Dedifferentiated amniotic fluid mesenchymal stem cell (primary cell): Measurements from ENCODE around the gene VCX3A.
"Not testable (repeated sequence)": the region's sequence is repeated elsewhere in the genome, so short reads cannot be mapped to it uniquely, and the experiment has no call there.

ENCODE experiments used
- DNase-seq: peaks from one replicate; pipeline ENCODE4 v3.0.0-alpha.2; 2016; ENCODE audit errors: extremely low spot score

VCX3A gene

DNA sequence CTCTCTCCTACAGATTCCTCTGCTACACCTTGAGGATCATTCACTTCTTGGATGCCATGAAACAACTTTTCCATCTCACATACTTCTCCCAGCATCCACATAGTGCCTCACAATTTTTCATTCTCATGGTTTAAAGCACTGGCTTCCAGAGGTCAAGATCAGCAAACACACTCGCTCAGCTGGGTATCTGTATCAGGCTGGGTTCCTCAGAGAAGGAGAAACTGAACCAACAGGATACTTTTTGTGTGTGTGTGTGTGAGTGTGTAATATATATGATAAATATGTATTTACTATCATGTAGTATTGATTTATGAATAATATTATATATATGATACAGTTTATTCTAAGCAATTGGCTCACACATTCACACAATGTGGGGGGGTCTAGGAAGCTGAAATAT lies at the start of gene VCX3A:
Gene VCX3A, minus strand, starts transcription at position 101 of the 400 bp plus-strand sequence. CDS start 621 bp downstream, outside the sequence.
- DNase-seq: not testable (repeated sequence)

DNA sequence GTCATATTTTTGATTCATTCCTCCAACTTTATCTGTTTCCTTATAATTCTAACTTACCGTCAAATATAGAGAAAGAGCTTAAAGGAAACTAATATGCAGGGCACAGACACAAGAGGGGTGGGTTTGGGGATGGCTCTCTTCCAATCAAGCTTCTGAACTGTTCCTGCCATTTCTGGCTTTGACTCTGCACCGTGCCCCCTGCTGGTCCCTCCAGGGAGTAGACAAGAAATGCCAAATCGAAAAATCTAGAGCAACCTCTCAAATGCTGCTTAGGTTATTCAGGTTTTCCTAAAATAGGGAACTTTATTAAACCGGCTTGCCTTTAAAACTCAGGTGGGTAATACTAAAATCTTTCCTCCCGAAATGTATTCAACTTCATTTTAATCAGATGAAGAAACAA lies 39.8 kb upstream of the VCX3A start:
- no peak for DNase-seq

DNA sequence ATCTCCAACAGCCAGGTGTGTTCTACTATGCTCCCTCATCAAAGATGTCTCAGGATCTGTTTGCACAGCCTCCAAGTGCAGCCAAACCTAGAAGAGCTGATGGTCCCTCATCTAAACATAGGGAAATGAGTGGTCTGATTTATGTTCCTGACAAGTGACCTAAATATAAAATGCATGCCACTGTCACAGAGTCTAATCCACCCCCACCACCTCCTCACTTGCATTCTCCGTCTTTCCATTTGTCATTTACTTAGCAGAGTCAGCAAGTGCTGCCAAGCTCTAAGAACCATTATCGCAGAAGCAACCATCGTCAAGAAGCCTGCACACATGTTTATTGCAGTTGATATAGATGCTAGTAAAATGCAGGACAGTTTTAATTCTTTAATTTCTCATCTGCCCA lies 33.1 kb upstream of the VCX3A start:
- no peak for DNase-seq

DNA sequence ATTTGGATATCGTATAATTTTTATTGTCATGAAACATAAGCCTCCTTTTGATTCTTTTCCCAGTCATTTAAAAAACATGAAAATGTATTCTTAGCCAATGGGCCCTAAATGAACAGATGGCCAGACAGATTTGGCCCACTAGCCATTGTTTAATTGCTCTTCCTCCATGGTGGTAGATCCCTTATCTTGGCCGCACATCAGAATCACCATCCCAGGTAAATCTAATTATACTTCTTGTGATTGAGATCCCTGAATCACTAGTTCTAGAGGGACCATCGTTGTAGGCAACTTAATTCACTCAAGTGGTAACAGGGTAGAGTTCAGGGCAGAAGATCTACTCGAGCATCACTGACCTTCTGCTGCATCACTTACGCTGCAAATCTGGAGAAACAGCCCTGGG lies 24.1 kb upstream of the VCX3A start:
- DNase-seq: no peak

DNA sequence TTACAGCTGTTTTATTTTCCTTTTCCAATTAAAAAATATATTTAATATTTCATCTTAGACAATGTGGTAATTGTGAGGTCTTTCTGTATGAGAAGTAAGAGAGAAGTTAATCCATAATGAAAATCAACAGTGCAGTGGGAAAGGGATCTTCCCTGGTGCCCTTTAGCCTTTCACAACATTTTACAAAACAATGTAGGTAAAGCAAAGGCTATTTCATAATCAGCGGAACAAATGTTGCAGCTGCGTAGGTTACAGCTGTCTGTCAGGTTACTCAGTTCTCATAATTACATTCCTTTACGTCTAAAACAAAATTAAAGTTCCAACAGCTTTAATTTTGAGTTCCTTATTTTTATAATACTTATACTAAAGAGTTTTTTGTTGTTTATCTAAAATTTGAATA lies 22.8 kb upstream of the VCX3A start:
- DNase-seq: no peak

DNA sequence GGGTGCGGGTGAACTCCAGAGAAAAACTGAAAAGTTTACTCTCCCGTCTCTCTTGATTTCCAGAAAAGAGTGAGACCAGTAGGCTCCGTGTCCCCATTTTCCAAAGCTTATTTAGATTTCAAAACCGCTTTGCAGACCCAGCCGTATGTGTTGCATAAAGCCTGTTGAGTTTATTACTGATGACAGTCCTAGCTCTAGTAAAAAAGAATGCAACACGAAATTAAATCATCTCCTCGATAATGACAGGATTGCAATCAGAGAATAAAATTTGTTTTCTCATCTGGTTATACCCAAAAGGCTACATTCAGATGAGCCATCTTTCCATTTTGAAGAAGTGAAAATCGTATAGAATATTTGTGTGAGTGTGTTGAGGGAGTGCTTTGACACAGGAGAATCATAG lies 16.1 kb upstream of the VCX3A start:
- DNase-seq: no peak

DNA sequence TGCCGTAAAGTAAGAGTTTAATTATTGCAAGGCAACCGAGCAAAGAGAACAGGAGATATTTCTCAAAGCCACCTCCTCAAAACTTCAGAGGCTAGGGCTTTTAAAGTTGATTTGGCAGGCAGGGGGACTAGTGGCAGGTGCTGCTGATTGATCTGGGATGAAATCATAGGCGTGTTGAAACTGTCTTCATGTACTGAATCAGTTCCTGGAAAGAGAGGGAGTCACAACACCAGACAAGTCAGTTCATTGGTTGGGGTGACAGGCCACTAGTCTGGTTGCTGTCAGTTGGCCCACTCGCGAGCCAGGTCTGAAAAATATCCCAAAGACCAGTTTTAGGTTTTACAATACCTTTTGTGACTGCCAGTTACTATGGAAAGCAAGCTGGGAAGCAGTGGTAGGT lies 10.8 kb upstream of the VCX3A start:
- no peak for DNase-seq

DNA sequence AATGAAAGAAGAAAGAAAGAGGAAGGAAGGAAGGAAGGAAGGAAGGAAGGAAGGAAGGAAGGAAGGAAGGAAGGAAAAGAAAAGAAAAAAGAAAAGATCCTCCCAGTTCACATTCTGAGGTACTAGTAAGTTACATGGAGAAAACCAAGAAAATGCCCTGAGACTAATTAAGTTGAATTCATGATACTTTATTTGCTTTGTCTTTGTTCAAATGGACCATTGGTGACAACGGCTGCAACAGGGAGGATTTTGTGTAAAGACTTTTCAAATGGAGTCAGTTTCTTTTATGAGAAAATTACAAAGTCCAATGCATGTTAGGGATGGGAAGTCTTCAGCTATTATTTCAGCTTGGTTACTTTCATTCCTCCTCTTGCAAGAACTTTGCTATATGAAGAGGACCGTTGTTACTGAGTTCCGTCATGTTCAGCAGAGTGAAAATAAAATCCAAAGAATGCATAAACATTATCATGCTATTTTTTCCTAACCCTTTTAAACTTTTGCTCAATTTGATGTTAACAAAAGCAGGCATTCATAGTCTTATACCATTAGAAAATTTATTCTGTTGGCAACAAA lies 8.3 kb downstream of the VCX3A start:
- no peak for DNase-seq

DNA sequence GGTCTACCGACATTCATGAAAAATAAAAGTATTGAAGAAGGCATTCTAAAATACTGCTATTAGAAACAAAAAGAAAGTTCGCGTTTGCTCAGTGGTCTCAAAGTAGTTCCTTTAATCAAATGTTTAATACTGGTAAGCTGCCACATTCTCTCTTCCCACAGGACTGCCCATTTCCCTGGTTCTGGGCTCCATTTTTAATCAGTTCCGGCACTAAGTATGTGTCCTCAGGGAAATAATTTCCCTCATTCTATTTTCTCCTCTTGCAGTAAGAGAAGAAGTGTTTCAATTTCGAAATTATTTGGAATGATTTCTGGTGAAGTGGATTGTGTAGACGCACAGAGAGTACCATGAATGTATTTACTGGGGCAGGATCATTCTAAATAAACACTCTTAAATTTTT lies 17.5 kb downstream of the VCX3A start:
- no peak for DNase-seq

DNA sequence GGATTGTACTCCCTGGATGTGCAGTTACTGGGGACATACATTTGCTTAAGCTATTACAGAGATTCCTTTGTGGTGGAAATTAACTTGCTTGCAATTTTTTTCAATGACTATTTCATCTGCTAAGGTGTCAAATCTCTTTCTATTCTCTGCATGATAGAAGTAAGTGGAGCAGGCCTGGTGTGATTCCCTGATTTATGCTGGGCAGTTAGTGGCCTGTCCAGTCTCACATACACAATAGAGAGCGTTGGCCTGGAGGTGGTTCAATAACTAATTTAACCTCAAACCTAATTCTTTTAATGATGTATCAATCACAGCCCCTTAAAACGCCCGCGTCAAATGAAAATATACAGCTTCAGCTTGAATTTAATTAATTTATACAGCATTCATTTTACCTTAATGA lies 28.5 kb downstream of the VCX3A start:
- no peak for DNase-seq

DNA sequence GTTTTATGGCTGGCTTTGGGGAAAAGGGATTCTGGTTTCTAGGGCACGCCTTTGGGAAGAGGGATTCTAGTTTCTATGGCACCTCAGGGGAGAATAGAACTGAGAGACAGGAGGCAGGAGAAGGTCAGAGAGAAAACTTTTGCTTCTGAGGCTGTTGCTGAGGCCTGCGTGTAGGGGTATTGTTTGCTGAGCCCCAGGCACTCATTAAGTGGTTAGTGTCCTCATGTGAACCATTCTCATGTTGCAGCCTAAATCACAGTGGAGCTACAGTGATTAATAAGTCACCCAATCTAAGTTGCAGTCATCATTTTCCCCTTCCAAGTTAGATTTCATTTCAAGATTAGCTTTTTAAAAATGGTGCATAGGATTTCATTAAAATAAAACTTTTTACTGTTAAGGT lies 29.0 kb downstream of the VCX3A start:
- no peak for DNase-seq

DNA sequence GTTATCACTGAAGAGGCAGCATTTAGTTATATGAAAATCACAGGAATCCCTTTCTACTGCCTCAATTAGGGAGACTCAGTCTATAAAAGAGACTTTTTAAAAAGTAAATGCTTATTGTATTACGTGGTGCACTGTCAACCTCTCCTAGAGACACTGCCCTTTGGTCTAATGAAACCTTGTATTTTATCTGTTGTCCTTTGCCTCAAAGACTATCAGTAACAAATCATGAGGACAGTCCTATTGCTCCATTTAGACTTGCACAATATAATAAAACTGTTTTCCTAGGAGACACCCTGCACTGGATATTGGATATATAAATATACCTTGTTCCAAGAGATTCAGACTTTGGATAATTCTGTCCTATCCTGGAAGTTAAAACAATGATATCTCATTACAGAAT lies 34.2 kb downstream of the VCX3A start:
- DNase-seq: no peak

DNA sequence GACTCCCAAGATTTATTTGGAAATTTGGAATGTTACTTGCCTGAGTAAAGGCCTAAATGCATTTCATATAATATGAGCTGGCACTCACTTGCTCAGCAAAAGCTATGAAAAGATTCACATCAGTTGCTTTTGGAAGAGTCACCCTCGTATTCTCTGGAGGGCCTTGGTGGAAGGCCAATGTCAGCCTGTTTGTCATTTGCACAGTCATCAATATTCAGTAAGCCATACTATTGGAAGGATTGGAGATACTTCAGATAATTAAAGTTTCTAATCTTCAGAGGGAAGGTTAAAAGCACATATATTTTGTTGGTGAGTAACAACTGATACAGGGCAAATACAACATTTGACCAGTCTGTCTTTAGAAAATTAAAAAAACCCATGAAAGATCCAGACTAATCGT lies 36.6 kb downstream of the VCX3A start:
- no peak for DNase-seq
